Measurements from ENCODE around the gene CBARP. TPM values are rescaled to one million over a fixed set of nuclear protein-coding genes. Genes with fewer than 3 reads are reported as not detected.

The CBARP gene
- total RNA-seq, 2 donors from 2014 or later, result 21.5 to 28.5 TPM

DNA sequence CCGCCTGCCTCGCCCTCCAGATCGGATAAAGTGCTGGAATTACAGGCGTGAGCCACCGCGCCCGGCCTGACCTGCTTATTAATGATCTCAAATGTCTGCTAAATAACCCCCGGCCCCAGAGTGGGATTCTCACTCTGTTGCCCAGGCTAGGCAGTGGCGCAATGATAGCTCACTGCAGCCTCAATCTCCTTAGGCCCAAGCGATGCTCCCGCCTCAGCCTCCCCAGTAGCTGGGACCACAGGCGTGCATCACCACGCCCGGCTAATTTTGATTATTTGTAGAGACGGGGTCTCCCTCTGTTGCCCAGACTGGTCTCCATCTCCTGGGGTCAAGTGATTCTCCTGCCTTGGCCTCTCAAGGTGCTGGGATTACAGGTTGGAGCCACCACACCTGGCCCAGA, 3.1 kb upstream of the CBARP start:
- peaks cover 2% of the 10 kb centered on the region for H3K36me3 Mint-ChIP-seq (ENCODE audit: low read depth)
- H3K9me3 Mint-ChIP-seq, result no peaks in the 10 kb centered on the region
- peak; percentile 61 for DNase-seq
- WGBS, 2 experiments (ENCODE audit: insufficient coverage in 1 of 2, insufficient read length in 1 of 2), result 83 to 84% methylated on average over 15 of the region's 15 CpGs
- no peak overlapping the region for H3K27ac ChIP-seq (ENCODE audit: low read depth, low read length)
- H3K27ac Mint-ChIP-seq, result peak overlapping the region; percentile 96
- peak overlapping the region; percentile 78 for H3K4me3 ChIP-seq (ENCODE audit: low read length)
- H3K4me3 Mint-ChIP-seq, result peak overlapping the region; percentile 76
- peaks cover 5% of the 10 kb centered on the region for H3K4me1 ChIP-seq (ENCODE audit: control insufficient read depth, insufficient read depth, low read length)
- peaks cover 11% of the 10 kb centered on the region for H3K4me1 Mint-ChIP-seq
- TF ChIP-seq, protein P1, sequence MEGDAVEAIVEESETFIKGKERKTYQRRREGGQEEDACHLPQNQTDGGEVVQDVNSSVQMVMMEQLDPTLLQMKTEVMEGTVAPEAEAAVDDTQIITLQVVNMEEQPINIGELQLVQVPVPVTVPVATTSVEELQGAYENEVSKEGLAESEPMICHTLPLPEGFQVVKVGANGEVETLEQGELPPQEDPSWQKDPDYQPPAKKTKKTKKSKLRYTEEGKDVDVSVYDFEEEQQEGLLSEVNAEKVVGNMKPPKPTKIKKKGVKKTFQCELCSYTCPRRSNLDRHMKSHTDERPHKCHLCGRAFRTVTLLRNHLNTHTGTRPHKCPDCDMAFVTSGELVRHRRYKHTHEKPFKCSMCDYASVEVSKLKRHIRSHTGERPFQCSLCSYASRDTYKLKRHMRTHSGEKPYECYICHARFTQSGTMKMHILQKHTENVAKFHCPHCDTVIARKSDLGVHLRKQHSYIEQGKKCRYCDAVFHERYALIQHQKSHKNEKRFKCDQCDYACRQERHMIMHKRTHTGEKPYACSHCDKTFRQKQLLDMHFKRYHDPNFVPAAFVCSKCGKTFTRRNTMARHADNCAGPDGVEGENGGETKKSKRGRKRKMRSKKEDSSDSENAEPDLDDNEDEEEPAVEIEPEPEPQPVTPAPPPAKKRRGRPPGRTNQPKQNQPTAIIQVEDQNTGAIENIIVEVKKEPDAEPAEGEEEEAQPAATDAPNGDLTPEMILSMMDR (conservative IDR thresholded peaks at IDR 0.05), result no peak
- no peaks in the 10 kb centered on the region for H3K27me3 ChIP-seq (ENCODE audit: control insufficient read depth, insufficient read depth, low read length, poor library complexity, severe bottlenecking)
- H3K36me3 ChIP-seq (ENCODE audit: control insufficient read depth, insufficient read depth, low read length), result no peaks in the 10 kb centered on the region
- H3K9me3 ChIP-seq (ENCODE audit: control insufficient read depth, low read length), result no peaks in the 10 kb centered on the region
- peak overlapping the region; percentile 59 for H3K9ac ChIP-seq (ENCODE audit: extremely low read depth, low read length, poor library complexity, severe bottlenecking)
- no peaks in the 10 kb centered on the region for H3K27me3 Mint-ChIP-seq (ENCODE audit: insufficient read depth)

DNA sequence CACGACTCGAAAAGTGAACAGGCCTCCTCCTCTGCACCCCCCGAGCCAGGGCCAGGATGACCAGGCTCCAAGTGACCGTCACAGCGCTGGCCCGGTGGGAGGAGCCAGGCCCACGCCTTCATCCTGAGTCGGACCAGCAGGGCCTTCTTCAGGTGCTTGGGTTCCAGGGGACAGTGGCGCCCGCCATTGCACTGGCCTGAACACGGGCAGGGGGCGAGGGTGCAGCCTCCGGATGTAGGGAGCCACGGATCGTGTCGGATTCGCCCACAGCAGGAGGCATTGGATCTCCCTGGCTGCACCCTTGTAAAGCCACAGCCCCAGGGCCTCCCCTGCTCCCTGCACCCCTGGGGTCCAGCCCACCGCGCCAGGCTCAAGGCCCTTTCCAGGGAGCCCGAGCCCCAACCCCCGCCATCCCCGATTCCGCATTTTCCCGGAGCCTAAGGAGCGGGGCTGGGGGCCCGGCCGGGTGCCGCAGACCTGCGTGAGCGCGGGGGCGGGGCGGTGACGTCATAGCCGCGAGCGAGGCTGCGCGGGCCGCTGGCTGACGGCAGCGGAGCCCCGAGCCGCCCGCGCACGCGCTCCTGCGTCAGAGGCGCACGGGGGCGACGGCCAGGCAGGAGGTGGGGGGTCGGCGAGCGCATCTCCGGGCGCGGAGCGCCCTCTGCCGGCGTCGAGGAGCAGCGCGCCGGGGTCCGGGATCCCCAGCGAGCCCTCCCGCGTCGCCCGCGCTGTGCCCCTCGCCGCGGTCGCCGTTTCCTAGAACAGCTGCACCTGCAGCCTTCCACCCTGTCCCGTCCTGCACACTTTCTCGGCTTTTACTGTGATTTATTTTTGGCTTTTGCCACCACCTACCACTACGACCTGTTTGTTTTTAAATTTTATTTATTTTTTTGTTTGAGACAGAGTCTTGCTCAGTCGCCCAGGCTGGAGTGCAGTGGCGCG, 2.3 kb upstream of the CBARP start:
- H3K27ac Mint-ChIP-seq, result peak overlapping the region; percentile 85
- no peaks in the 10 kb centered on the region for H3K9me3 ChIP-seq (ENCODE audit: control insufficient read depth, low read length)
- 5 to 12% methylated on average over 26 to 80 of the region's 84 CpGs for WGBS, 2 experiments (ENCODE audit: insufficient coverage in 1 of 2, insufficient read length in 1 of 2)
- H3K36me3 Mint-ChIP-seq (ENCODE audit: low read depth), result peaks cover 2% of the 10 kb centered on the region
- H3K4me3 Mint-ChIP-seq, result peak overlapping the region; percentile 76
- H3K9me3 Mint-ChIP-seq, result no peaks in the 10 kb centered on the region
- peaks cover 11% of the 10 kb centered on the region for H3K4me1 Mint-ChIP-seq
- H3K27me3 Mint-ChIP-seq (ENCODE audit: insufficient read depth), result no peaks in the 10 kb centered on the region
- H3K27me3 ChIP-seq (ENCODE audit: control insufficient read depth, insufficient read depth, low read length, poor library complexity, severe bottlenecking), result no peaks in the 10 kb centered on the region
- peak overlapping the region; percentile 34 for H3K9ac ChIP-seq (ENCODE audit: extremely low read depth, low read length, poor library complexity, severe bottlenecking)
- DNase-seq, result peak; percentile 94
- peaks cover 5% of the 10 kb centered on the region for H3K4me1 ChIP-seq (ENCODE audit: control insufficient read depth, insufficient read depth, low read length)
- H3K27ac ChIP-seq (ENCODE audit: low read depth, low read length), result no peak overlapping the region
- H3K4me3 ChIP-seq (ENCODE audit: low read length), result peak overlapping the region; percentile 67
- H3K36me3 ChIP-seq (ENCODE audit: control insufficient read depth, insufficient read depth, low read length), result peaks cover 3% of the 10 kb centered on the region
- TF ChIP-seq, protein P1 (conservative IDR thresholded peaks at IDR 0.05), result peak; percentile 97

DNA sequence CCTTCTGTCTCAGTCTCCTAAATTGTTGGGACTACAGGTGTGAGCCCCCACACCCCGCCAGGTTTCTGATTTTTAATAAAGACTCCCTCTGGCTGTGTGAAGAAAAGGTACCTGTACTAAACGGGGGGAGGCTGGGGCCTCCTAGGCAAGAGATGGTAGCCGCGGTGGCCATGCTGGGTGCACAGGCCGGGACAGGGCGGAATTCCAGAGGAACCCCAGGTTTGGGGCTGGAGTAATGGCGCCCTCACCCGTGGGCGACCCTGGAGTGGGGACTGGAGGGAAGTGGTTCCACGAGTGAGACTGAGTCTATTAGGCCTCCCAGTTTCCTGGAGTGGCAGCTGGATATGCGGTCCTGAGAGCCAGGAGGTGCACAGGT, 1.6 kb upstream of the CBARP start:
- peak overlapping the region; percentile 85 for H3K27ac Mint-ChIP-seq
- Histone ChIP-seq H3K27ac (ENCODE audit: low read depth, low read length) (no peak overlapping the region), H3K4me3 (ENCODE audit: low read length) (peak overlapping the region; percentile 67), H3K9me3 (ENCODE audit: control insufficient read depth, low read length) (no peaks in the 10 kb centered on the region), H3K4me1 (ENCODE audit: control insufficient read depth, insufficient read depth, low read length) (no peaks in the 10 kb centered on the region), H3K9ac (ENCODE audit: extremely low read depth, low read length, poor library complexity, severe bottlenecking) (no peak overlapping the region), H3K27me3 (ENCODE audit: control insufficient read depth, insufficient read depth, low read length, poor library complexity, severe bottlenecking) (no peaks in the 10 kb centered on the region), H3K36me3 (ENCODE audit: control insufficient read depth, insufficient read depth, low read length) (peaks cover 3% of the 10 kb centered on the region)
- no peaks in the 10 kb centered on the region for H3K9me3 Mint-ChIP-seq
- TF ChIP-seq, protein P1 (conservative IDR thresholded peaks at IDR 0.05), result no peak
- H3K4me3 Mint-ChIP-seq, result peak overlapping the region; percentile 76
- H3K36me3 Mint-ChIP-seq (ENCODE audit: low read depth), result no peaks in the 10 kb centered on the region
- DNase-seq, result no peak
- peaks cover 9% of the 10 kb centered on the region for H3K4me1 Mint-ChIP-seq
- 91 to 94% methylated on average over 6 to 11 of the region's 11 CpGs for WGBS, 2 experiments (ENCODE audit: insufficient coverage in 1 of 2, insufficient read length in 1 of 2)
- no peaks in the 10 kb centered on the region for H3K27me3 Mint-ChIP-seq (ENCODE audit: insufficient read depth)

Measured in endodermal cell (in vitro differentiated cells).